HEK293T (cell line): ENCODE measurements around the gene ART3.

ENCODE experiments used
- CTCF ChIA-PET: fragments of 350-600 bp; formaldehyde crosslinking; extraction: SDS; loops from one replicate; lab custom pipeline; 2021; ENCODE audit warnings: antibody characterized with exemption, inconsistent platforms; lab: Yijun Ruan, JAX
- POLR2A ChIA-PET: fragments of 350-600 bp; formaldehyde crosslinking; extraction: SDS; loops from one replicate; lab custom pipeline; 2020; ENCODE audit warnings: antibody characterized with exemption, inconsistent platforms; lab: Yijun Ruan, JAX
- DNase-seq: peaks from one replicate; pipeline ENCODE4 v3.0.0; 2012; ENCODE audit warnings: mixed read lengths; ENCODE audit errors: extremely low spot score
- ARNT ChIP-seq: fragments of 450-650 bp; IDR thresholded peaks from 2 replicates; pipeline ENCODE4 v1.6.1; 2017; ENCODE audit warnings: mild to moderate bottlenecking
- BHLHE40 ChIP-seq: fragments of 450-650 bp; IDR thresholded peaks from 2 replicates; pipeline ENCODE4 v1.6.1; 2016; ENCODE audit warnings: mild to moderate bottlenecking, moderate library complexity, borderline replicate concordance
- CTBP1 ChIP-seq: fragments of 450-650 bp; IDR thresholded peaks from 2 replicates; pipeline ENCODE4 v1.6.1; 2016; ENCODE audit warnings: borderline replicate concordance
- ELF4 ChIP-seq: fragments of 450-650 bp; IDR thresholded peaks from 2 replicates; pipeline ENCODE4 v1.6.1; 2017; ENCODE audit warnings: antibody characterized with exemption
- FOXA1 ChIP-seq: fragments of 450-650 bp; IDR thresholded peaks from 2 replicates; pipeline ENCODE4 v1.6.1; 2016; ENCODE audit warnings: mild to moderate bottlenecking
- FOXK2 ChIP-seq: fragments of 450-650 bp; IDR thresholded peaks from 2 replicates; pipeline ENCODE4 v1.6.1; 2016; ENCODE audit warnings: mild to moderate bottlenecking
- FOXM1 ChIP-seq: fragments of 450-650 bp; IDR thresholded peaks from 2 replicates; pipeline ENCODE4 v1.6.1; 2017; ENCODE audit warnings: mild to moderate bottlenecking, borderline replicate concordance
- HDGF ChIP-seq: fragments of 450-650 bp; IDR thresholded peaks from 2 replicates; pipeline ENCODE4 v1.6.1; 2017; ENCODE audit warnings: antibody characterized with exemption, borderline replicate concordance
- L3MBTL2 ChIP-seq: fragments of 450-650 bp; conservative IDR thresholded peaks from 2 replicates; pipeline ENCODE4 v1.6.1; 2016; ENCODE audit warnings: mild to moderate bottlenecking
- LEF1 ChIP-seq: fragments of 450-650 bp; IDR thresholded peaks from 2 replicates; pipeline ENCODE4 v1.6.1; 2017; ENCODE audit warnings: mild to moderate bottlenecking, borderline replicate concordance
- NFRKB ChIP-seq: fragments of 450-650 bp; IDR thresholded peaks from 2 replicates; pipeline ENCODE4 v1.6.1; 2016; ENCODE audit warnings: mild to moderate bottlenecking, moderate library complexity
- SP1 ChIP-seq: fragments of 450-650 bp; IDR thresholded peaks from 2 replicates; pipeline ENCODE4 v1.6.1; 2017
- SUZ12 ChIP-seq: fragments of 450-650 bp; IDR thresholded peaks from 2 replicates; pipeline ENCODE4 v1.6.1; 2016; ENCODE audit warnings: mild to moderate bottlenecking
- TARDBP ChIP-seq: fragments of 450-650 bp; IDR thresholded peaks from 2 replicates; pipeline ENCODE4 v1.6.1; 2016
- ZNF384 ChIP-seq: fragments of 450-650 bp; IDR thresholded peaks from 2 replicates; pipeline ENCODE4 v1.6.1; 2016
- TF ChIP-seq, protein P1 (sequence below): fragments of 450-650 bp; IDR thresholded peaks from 2 replicates; pipeline ENCODE4 v1.6.1; 2016

Gene ART3

DNA sequence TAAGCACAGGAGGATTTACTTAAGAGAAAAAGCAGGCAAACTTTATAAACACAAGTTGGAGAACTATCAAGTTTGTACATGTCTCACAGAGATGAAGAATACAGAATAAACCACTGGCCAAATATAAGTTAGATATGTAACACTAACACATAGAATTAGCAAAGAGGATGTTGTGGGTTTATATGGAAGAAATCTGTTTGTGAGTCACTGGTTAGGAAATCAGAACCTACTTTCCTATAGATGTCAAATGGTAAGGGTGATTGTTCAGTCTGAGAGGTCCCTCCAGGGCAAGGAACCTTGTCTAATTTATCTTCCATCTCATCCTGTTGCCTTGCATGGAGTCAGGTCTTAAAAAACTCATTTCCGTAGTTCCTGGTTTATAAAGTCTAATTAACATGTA is 14.8 kb upstream of the ART3 start:
- TF ChIP-seq FOXA1 (no peak), ZNF384 (no peak), FOXK2 (no peak), FOXM1 (no peak), NFRKB (no peak), HDGF (no peak), BHLHE40 (no peak), L3MBTL2 (no peak), LEF1 (no peak), TARDBP (no peak), ELF4 (no peak), ARNT (no peak), SP1 (no peak), CTBP1 (no peak), SUZ12 (no peak)
- TF ChIP-seq, protein P1, sequence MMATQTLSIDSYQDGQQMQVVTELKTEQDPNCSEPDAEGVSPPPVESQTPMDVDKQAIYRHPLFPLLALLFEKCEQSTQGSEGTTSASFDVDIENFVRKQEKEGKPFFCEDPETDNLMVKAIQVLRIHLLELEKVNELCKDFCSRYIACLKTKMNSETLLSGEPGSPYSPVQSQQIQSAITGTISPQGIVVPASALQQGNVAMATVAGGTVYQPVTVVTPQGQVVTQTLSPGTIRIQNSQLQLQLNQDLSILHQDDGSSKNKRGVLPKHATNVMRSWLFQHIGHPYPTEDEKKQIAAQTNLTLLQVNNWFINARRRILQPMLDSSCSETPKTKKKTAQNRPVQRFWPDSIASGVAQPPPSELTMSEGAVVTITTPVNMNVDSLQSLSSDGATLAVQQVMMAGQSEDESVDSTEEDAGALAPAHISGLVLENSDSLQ = no peak
- ChIA-PET CTCF (no interaction called here), POLR2A (no interaction called here)
- DNase-seq = no peak

DNA sequence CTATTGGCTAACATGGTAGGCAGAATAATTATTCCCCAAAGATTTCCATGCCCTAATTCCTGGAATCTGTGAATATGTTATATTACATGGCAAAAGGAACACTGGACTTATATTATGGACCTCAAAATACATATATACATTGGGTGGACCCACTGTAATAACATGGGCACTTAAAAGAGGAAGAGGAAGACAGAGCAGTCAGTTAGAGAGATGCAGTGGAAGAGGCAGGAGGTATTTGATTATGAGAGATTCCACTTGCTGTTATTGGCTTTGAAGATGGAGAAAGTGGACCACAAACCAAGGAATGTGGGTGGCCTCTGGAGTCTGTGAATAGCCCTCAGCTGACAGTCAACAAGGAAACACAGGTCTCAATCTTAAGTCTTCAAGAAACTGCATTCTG is 14.0 kb upstream of the ART3 start:
- POLR2A ChIA-PET = no interaction called here
- TF ChIP-seq SP1 (no peak), TARDBP (no peak), SUZ12 (no peak), L3MBTL2 (no peak), LEF1 (no peak), ARNT (no peak), FOXK2 (no peak), FOXM1 (no peak)
- no peak for DNase-seq
- CTCF ChIA-PET = no interaction called here

DNA sequence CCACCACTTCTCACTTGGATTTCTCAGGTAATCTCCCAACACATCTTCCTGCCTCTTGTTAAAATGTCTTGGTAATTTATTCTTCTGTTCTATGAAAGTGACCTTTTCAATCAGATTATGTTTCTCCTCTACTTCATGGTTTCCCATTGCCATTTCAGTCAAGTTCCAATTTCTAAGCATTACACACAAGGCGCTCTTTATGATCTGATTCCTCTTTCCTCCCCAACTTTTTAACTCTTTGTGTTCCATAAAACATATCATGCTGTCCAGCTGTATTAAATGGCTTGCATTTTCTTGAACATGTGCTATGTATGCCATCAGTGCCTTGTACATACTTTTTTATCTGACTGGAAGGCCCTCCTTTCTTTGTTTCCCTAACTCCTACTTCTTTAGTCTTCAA is 13.1 kb upstream of the ART3 start:
- CTCF ChIA-PET = no interaction called here
- DNase-seq = no peak
- TF ChIP-seq HDGF (no peak), FOXA1 (no peak), ZNF384 (no peak), SUZ12 (no peak), NFRKB (no peak), BHLHE40 (no peak), L3MBTL2 (no peak), CTBP1 (no peak), SP1 (no peak)
- POLR2A ChIA-PET = interaction anchor here (0.9 to 1.2 kb wide), 3 partner anchors 8 to 70 kb away, joined by 3 read pairs; partner anchors contain the start of gene SDAD1

DNA sequence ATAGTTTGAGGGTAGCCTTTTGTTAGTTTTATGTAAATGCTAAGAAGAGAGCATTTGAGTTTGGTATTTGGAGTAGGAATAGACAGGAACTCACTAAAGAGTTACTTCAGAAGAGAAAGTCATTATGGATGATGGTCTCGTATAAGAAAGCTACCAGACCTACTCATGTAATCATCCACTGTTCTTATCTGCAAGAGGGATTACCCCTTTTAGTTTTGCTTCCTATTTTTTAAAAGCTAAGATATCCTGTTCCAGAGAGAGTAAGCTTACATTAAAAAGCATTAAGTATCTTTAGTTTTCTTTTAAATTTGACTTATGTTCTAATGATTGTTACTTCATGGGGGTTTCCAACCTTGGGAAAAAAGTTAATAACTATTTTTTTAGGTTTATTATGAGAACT is 12.5 kb upstream of the ART3 start:
- no peak for TF ChIP-seq FOXA1
- no peak for TF ChIP-seq SP1
- no peak for TF ChIP-seq HDGF
- no peak for TF ChIP-seq L3MBTL2
- no peak for TF ChIP-seq LEF1
- no peak for TF ChIP-seq ELF4
- no peak for TF ChIP-seq FOXK2
- CTCF ChIA-PET = interaction anchor here (0.7 to 0.8 kb wide), 2 partner anchors 46 to 66 kb away, joined by 3 to 4 read pairs; no protein-coding TSS in a partner anchor
- no peak for DNase-seq
- POLR2A ChIA-PET = interaction anchor here (0.9 to 1.2 kb wide), 3 partner anchors 8 to 71 kb away, joined by 3 read pairs; partner anchors contain the start of gene SDAD1

DNA sequence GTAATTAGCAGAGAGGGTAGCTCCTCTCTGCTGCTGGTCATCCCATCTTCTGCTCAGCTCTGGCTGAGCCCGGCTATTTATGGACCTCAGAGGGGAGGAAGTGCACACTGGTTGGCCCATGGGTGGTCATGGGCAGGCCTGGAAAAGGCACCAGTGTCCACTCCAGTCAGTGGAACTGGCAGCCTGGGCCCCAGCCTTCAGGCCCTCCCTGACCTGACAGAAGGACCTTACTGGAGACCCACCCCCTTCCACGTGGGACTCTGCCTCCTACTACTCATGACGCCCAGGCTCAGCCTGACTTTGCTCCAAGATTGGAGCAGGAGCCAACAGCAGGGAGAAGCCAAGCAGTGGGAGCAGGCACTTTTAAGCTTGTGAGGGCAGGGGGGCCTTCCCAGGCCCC is 8.0 kb upstream of the ART3 start:
- no peak for TF ChIP-seq BHLHE40
- TF ChIP-seq FOXK2 = no peak
- TF ChIP-seq CTBP1 = no peak
- TF ChIP-seq FOXM1 = no peak
- no peak for TF ChIP-seq SP1
- no peak for TF ChIP-seq L3MBTL2
- no peak for TF ChIP-seq HDGF
- TF ChIP-seq, protein P1 = no peak
- no peak for TF ChIP-seq ARNT
- TF ChIP-seq ELF4 = no peak
- no peak for TF ChIP-seq LEF1
- DNase-seq = no peak
- ChIA-PET POLR2A (no interaction called here), CTCF (interaction anchor here (0.8 to 1.9 kb wide), 2 partner anchors 67 to 71 kb away, joined by 3 to 11 read pairs; no protein-coding TSS in a partner anchor)

DNA sequence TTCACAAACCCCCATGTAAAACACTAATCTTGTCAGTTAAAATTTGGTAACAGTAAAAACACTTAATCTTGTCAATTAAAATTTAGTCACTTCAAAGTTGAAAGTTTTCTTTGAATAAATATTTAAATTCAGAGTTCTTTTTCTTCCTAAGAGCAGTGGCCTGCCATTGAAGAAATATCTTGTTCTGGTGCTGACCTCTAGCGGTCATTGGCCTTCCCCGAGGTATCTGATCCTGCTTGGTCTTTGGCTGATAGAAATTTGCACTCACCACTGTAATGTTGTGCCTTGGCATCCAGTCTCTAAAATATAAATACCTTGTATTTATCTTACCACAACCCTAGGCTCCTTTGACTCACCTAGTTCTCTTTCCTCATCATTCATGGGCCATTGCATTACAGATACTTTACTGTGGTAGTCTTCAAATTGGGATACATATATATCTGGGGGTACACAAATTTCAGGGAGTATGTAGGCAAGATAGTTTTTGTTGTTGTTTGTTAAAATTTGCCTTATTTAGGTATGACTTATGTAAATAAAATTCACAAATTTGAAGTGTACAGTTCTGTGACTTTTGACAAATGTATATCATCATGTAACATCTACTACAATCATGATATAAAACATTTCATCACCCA is 6.7 kb upstream of the ART3 start:
- CTCF ChIA-PET = interaction anchor here (1.9 kb wide), 1 partner anchor 72 kb away, joined by 11 read pairs; no protein-coding TSS in a partner anchor
- POLR2A ChIA-PET = no interaction called here
- TF ChIP-seq L3MBTL2 = no peak
- TF ChIP-seq SP1 = no peak
- no peak for TF ChIP-seq FOXA1
- no peak for TF ChIP-seq NFRKB
- TF ChIP-seq TARDBP = no peak
- peak; percentile 69 for DNase-seq

DNA sequence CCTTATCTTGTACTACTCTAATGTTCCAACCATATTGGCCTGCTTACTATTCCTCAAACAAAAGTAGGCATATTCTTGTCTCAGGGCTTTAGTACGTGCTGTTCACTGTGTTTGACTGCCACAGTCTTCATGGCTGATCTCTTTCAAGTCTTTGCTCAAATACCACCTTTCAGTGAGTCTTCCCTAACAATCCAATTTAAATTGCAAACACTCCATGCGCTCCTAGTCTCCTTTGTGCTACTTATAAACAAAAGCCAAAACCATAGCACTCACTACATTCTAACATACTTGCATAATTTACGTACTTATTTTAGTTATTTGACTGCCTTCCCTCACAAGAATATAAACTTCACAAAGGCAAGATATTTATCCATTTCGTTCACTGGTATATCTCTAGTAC is 1.7 kb upstream of the ART3 start:
- TF ChIP-seq, protein P1 = no peak
- TF ChIP-seq LEF1 (no peak), L3MBTL2 (no peak), SUZ12 (no peak), TARDBP (no peak), ARNT (no peak), ZNF384 (no peak), FOXK2 (no peak), BHLHE40 (no peak)
- ChIA-PET CTCF (no interaction called here), POLR2A (no interaction called here)
- DNase-seq = no peak
